Activated T-cell treated with anti-CD3 and anti-CD28 coated beads for 24 hours (primary cell): ENCODE measurements around the gene DNAH7.

ENCODE experiments used
- DNase-seq: peaks from one replicate; pipeline ENCODE4 v3.0.0-alpha.2; 2020; ENCODE audit warnings: low read depth

The DNAH7 gene

GRCh38 chr2:196077821-196078220 is 9.2 kb upstream of the DNAH7 start:
- DNase-seq, result no peak

GRCh38 chr2:196076778-196077568 is 8.3 kb upstream of the DNAH7 start:
- DNase-seq, result no peak

- no peak for DNase-seq
Measured at GRCh38 chr2:196075196-196075595, 6.6 kb upstream of the DNAH7 start.

- no peak for DNase-seq
Measured at GRCh38 chr2:196074631-196075030, 6.0 kb upstream of the DNAH7 start.

- no peak for DNase-seq
Measured at GRCh38 chr2:196073521-196073920, 4.9 kb upstream of the DNAH7 start.

- DNase-seq, result no peak
Measured at GRCh38 chr2:196067088-196067382, 1.6 kb downstream of the DNAH7 start.

- DNase-seq, result no peak
Measured at GRCh38 chr2:196066291-196067087, 2.1 kb downstream of the DNAH7 start.

- DNase-seq, result no peak
Measured at GRCh38 chr2:196063773-196064172, 4.9 kb downstream of the DNAH7 start.

GRCh38 chr2:196059491-196059960 is 9.1 kb downstream of the DNAH7 start:
- no peak for DNase-seq

GRCh38 chr2:196054631-196055030 is 14.0 kb downstream of the DNAH7 start:
- DNase-seq, result no peak

GRCh38 chr2:196046123-196046917 is 22.3 kb downstream of the DNAH7 start:
- no peak for DNase-seq

GRCh38 chr2:196041786-196042185 is 26.9 kb downstream of the DNAH7 start:
- DNase-seq, result no peak

GRCh38 chr2:196040218-196040617 is 28.4 kb downstream of the DNAH7 start:
- no peak for DNase-seq

- no peak for DNase-seq
Measured at GRCh38 chr2:196036442-196036841, 32.2 kb downstream of the DNAH7 start.

- DNase-seq, result no peak
Measured at GRCh38 chr2:196018037-196018436, 50.6 kb downstream of the DNAH7 start.

- DNase-seq, result no peak
Measured at GRCh38 chr2:196012314-196012713, 56.3 kb downstream of the DNAH7 start.

GRCh38 chr2:196000551-196000950 is 68.1 kb downstream of the DNAH7 start:
- no peak for DNase-seq

- no peak for DNase-seq
Measured at GRCh38 chr2:195998070-195998469, 70.6 kb downstream of the DNAH7 start.

GRCh38 chr2:195995499-195995898 is 73.1 kb downstream of the DNAH7 start:
- no peak for DNase-seq

GRCh38 chr2:195993623-195994022 is 75.0 kb downstream of the DNAH7 start:
- no peak for DNase-seq

GRCh38 chr2:195985741-195986140 is 82.9 kb downstream of the DNAH7 start:
- no peak for DNase-seq

- DNase-seq, result no peak
Measured at GRCh38 chr2:195984923-195985726, 83.5 kb downstream of the DNAH7 start.
